Measurements from ENCODE around the gene OPN5.

GRCh38 chr6:47846752-47847151 lies 64.9 kb downstream of the OPN5 start:
- no peak for TF ChIP-seq TOX (CRISPR knock-in tag; IDR thresholded peaks at IDR 0.05; ENCODE audit: borderline replicate concordance)
- TF ChIP-seq PATZ1 (CRISPR knock-in tag; IDR thresholded peaks at IDR 0.05; ENCODE audit: borderline replicate concordance): no peak
- TF ChIP-seq CREB5 (CRISPR knock-in tag; IDR thresholded peaks at IDR 0.05; ENCODE audit: low read depth): no peak
- no peak for TF ChIP-seq BACH2 (CRISPR knock-in tag; IDR thresholded peaks at IDR 0.05; ENCODE audit: borderline replicate concordance)
- TF ChIP-seq ARNTL (CRISPR knock-in tag; IDR thresholded peaks at IDR 0.05; ENCODE audit: borderline replicate concordance, low read depth): no peak
- TF ChIP-seq ZFP30 (CRISPR knock-in tag; IDR thresholded peaks at IDR 0.05): no peak
- no peak for TF ChIP-seq ISL1 (CRISPR knock-in tag; IDR thresholded peaks at IDR 0.05)

Data from SK-N-SH treated with all-trans-retinoic acid at 6 μM for 48 hours (cell line).